SHP77 (cell line): ENCODE data around the gene ARHGAP35.
"Not testable (repeated sequence)": the region's sequence is repeated elsewhere in the genome, so short reads cannot be mapped to it uniquely, and the experiment has no call there.

ENCODE experiments used
- DNase-seq, 2 experiments: peaks; one replicate each; lab custom pipeline; 2025; lab: John Stamatoyannopoulos, UW

Gene ARHGAP35

DNA sequence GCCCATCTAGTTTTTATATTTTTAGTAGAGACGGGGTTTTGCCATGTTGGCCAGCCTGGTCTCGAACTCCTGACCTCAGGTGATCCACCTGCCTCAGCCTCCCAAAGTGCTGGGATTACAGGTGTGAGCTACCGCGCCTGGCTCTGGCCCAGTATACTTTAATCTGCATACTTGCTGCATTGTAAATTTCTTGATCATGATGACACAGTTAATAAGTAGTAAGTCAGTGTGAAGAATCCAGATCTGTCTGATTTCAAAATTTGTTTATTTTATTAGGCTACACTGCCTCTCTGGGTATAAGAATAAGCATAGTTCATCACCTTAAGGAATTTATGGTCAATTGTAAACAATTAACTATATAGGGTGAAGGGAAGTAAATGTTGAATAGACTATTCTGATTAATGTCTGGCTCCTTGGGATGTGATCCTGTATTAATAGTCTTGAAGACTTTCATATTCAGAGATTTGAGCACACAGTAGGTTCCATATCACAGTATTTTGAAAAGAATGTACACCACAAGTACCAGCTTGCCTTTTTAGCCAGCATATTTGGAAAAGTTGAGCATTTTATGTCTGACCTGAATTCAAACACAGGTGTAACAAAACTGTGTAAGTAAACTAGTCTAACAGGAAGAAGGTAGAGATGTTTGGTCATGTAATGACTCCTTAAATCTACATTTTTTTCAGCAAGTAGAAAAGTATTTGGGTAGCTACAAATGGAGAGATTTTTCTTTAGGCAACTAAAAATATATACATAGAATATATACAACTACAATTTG, 7.4 kb downstream of the ARHGAP35 start:
- DNase-seq: no peak

- DNase-seq: not testable (repeated sequence)
These were observed 10.4 kb downstream of the ARHGAP35 start for GRCh38 chr19:46871173-46871572.

- DNase-seq: no peak
These were observed 12.2 kb downstream of the ARHGAP35 start for GRCh38 chr19:46872967-46873366.

DNA sequence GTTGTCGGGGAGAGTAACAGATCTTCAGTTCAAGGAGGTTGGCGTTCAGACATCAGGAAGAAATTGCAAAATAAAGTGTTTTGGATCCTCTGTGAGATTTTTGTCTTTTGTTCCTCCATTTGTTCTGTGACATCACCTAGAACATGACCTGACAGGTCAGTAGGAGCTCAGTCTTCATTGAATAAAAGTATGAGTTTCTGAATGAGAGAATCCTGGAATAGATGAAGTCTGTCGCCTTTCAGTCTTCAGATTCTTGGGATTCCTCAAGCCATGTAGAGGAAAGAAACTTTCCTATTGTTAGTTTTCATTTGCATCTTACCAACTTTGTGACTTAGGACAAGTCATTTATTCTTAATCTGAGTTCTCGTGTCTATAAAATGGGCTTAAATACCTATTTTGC, 14.4 kb downstream of the ARHGAP35 start:
- no peak for DNase-seq

DNA sequence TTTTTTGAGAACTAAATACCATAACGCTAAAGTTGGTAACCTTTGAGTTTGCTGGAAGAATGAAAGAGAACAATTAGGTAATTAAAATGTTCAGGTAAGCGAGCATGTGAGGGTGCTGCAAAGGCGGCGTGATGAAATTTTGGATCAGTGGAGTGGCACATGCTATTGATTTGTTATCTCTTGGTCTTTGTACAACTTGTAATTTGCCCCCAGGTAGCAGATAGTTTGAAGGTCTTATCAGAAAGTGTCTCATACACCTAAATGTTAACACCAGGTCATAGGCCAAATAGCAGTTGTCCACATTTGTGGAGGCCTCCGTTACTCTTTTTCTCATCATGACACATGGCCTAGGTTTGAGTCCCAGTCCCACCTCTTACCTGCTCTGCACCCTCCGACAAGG, 14.9 kb downstream of the ARHGAP35 start:
- DNase-seq: no peak

DNA sequence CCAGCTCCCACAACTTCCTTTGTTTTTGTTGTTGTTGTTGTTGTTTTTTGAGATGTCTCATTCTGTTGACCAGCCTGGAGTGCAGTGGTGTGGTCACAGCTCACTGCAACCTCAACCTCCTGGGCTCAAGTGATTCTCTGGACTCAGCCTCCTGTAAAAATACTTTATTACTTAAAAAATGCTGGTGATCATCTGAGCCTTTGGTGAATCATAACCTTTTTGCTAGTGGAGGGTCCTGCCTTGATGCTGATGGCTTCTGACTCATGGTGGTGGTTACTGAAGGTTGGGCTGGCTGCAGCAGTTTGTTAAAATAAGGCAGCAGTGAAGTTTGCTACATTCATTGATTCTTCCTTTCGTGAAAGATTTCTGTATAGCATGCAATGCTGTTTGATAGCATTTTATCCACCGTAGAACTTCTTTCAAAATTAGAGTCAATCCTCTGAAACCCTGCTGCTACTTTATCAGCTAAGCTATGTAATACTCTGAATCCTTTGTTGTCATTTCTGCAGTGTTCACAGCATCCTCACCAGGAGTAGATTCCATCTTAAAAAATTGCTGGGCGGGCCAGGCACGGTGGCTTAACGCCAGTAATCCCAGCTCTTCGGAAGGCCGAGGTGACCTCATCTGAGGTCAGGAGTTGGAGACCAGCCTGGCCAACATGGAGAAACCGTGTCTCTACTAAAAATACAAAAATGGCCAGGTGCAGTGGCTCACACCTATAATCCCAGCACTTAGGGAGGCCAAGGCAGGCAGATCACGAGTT, 18.0 kb downstream of the ARHGAP35 start:
- no peak for DNase-seq

- DNase-seq: no peak
These were observed 19.6 kb downstream of the ARHGAP35 start for GRCh38 chr19:46880431-46880830.

- no peak for DNase-seq
These were observed 20.3 kb downstream of the ARHGAP35 start for GRCh38 chr19:46881092-46881491.

GRCh38 chr19:46882034-46882433, 21.2 kb downstream of the ARHGAP35 start:
- DNase-seq: no peak

- DNase-seq: not testable (repeated sequence)
These were observed 22.0 kb downstream of the ARHGAP35 start for GRCh38 chr19:46882751-46883150.

DNA sequence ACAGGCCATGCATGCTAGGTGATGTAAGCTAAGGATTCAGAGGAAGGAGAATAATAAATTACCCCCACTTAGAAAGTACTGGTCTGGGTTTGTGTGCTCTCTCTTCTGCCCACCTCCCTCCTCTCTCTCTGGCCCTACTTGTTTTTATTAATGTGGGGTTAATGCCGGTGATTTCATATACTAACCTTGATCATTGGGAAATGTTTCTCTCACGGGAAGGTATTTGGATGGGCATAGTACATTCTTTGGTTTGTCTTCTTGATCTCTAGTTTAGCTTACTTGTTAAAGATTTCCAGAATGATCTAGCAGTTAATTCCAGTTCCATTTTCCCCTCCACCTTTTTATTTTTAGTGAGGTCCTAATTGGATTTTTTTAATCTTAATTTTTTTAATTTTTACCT, 24.6 kb downstream of the ARHGAP35 start:
- no peak for DNase-seq

GRCh38 chr19:46886546-46887239, 25.9 kb downstream of the ARHGAP35 start:
- DNase-seq: no peak

- DNase-seq: no peak
These were observed 26.5 kb downstream of the ARHGAP35 start for GRCh38 chr19:46887240-46887782.

DNA sequence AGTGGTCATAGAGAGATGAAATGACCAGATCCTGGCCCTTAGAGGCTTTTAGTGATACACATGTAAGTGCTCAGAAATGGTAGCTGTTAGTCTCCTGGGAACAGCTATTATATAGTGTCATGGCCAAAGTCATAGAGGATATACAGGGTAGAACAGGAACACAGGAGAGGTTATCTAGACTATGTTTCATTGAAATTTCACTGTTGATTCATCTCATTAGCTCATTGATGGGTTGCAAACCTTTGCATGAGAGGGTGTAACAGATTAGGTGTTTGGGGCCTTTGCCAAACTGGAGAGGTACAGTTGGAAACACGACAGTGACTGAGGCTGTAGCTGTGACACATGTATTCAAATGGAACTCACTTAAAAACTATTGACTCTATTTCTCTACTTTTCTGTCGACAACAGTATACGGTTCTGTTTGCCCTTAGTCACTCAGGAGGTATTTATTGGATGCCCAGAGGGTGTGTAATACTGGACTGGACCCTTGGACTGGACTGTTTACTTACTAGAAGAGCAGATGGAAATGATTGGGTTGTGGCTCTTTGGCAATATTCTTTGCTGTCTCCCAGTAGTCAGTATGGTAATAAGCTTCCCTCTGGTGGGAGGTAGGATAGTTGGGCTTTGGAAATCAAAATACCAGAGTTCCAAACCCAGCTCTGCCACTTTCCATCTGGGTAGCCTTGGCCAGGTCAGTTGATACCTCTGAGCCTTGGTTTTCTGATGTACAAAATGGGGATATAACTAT, 29.8 kb downstream of the ARHGAP35 start:
- no peak for DNase-seq

DNA sequence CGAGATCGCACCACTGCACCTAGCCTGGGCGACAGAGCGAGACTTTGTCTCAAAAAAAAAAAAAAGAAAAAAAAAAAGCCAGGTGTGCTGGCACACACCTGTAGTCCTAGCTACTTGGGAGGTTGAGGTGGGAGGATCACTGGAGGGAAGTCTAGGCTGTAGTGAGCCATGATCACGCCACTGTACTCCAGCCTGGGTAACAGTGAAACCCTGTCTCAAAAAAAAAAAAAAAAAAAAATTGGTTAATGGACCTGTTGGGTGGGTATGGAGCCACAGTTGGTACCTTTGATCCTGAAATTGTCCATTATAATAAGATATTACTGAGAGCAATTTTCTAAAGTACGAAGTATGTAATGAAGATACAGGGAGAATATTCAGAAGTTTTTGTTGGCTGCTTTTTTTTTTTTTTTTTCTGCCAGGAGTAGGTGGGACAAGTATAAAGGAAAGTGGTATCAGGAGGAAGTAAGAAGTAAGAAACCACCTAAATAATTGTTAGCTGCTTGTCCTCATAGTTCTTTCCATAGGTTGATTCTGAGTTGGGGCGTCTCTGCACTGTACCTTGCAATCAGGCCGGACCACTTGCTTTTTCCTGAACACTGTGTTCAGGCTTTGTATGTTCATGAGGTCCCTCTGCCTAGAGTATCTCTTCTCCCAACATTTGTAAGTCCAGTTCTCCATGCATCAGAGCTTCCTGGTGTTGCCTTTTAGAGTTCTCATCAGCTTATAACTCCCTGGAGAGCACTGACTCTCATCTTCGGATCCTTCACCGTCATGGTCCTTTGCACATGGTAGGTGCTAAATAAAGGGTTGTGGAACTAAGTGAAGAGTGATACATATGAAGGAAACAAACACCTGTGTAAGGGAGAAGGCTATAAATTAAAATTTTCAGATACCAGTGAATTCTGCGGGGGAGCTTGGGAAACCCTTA, 31.7 kb downstream of the ARHGAP35 start:
- DNase-seq: no peak

DNA sequence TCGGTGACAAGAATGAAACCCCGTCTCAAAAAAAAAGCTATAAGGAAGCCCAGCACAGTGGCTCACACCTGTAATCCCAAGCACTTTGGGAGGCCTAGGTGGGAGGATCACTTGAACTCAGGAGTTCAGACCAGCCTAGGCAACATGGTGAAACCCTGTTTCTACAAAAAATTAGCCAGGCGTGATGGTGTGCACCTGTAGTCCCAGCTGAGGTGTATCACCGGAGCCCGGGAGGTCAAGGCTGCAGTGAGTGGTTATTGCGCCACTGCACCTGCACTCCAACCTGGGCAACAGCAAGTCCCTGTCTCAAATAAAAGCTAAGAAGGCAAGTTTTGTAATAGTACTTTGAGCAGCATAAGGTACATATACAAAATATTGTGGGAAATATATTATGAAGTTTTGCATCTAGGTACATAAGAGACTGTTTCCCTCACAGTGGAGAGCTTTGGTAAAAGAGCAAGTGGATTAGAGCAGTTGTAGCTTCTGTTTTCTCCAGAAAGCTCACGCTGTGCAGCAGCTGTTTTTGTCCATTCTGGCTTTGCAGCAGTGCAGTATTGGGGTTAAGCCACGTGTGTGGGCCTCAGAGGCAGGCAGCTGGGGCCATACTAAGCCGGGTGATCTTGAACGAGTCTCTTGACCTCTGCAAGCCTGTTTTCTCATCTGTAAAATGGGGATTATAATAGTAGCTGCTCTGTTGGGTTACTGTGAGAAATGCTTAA, 35.4 kb downstream of the ARHGAP35 start:
- no peak for DNase-seq

GRCh38 chr19:46898731-46899130, 37.9 kb downstream of the ARHGAP35 start:
- DNase-seq: no peak

DNA sequence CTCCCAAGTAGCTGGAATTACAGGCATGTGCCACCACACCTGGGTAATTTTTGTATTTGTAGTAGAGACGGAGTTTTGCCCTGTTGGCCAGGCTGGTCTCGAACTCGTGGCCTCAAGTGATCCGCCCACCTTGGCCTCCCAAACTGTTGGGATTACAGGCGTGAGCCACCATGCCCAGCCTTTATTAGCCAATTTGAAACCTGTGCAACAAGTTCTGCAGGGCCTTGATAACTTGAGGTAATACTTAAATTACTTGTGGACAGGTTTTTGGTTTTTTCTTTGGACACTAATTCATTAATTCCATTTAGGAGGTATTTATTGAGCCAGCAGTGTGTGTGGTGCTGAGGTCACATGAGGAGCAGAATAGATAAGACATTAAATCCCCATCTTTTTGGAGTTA, 39.5 kb downstream of the ARHGAP35 start:
- DNase-seq: no peak

- no peak for DNase-seq
These were observed 41.1 kb downstream of the ARHGAP35 start for GRCh38 chr19:46901701-46902401.
